Glomerular visceral epithelial cell (primary cell): Measurements from ENCODE around the gene SPOP.
A peak's percentile ranks its signal among the peaks of the same experiment; 100 is the strongest.
"Not testable (repeated sequence)": the region's sequence is repeated elsewhere in the genome, so short reads cannot be mapped to it uniquely, and the experiment has no call there.

Experiments used
- DNase-seq: peaks from one replicate; pipeline ENCODE4 v3.0.0-alpha.2; 2016; ENCODE audit errors: extremely low spot score

The SPOP gene

DNA sequence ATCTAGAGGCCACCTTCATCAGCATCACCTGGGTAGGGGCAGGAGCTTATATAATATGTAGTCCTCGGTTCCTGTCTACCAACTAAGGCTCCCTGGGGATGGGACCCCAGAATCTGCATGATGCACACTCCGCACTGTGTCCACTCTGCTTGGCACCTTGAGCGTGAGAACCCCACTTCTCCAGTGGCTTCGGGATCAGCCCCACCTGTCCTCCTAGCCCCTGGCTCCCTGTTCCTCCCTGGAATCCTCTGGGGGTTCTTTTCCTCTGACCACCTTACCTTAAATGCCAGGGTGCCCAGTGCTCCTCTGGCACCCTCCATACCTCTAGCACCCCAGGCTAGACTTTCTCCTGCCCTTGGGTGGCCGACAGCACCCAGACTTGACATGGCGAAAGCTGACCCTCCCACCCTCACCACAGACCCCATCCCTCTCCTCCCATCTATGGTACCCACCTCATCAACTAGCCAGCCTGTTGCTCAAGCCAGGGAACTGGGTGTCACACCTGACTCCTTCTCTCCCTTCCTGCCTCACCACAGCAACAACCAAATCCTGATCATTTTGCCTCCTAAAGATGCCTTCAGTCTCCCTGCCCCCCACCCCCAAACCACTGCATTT is 105.0 kb downstream of the SPOP start:
- DNase-seq, result no peak

DNA sequence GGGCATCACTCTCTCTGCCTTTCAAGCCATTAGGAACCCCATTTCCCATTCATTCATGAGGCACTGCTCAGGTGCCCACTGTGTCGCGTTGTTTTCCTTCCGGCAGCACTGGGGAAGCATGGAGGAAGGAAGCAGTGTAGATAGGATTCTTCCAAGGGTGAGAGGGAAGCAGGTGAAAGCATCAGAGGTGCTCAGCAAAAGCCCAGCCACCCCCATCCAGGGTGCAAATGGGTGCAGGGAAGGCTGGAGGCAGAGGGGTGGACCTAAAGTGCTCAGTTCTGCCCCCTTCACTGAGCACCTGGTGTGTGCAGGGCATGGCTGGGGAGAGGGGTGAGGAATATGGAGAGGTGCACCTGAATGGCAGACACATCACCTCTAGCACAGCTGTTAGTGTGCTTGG is 105.7 kb downstream of the SPOP start:
- no peak for DNase-seq

- no peak for DNase-seq
Observed at GRCh38 chr17:49571764-49572163, 106.1 kb downstream of the SPOP start.

DNA sequence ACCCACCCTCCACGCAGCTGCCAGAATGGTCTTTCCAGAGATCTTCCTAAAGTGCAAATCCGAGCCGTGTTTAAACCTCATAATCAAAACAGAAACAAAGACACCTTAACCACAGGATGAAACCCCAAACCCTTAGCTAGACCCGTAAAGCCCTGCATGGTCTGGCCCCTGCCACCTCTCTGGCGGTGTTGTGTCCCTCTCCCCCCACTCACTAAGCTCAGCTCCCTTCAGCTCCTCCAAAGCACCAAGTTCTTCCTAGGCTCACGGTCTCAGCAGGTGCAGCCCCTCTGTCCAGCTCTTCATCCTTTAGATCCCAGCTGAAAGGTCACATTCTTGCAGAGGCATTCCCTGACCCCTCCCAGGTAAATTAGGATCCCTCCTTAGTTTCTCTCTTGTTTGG is 106.6 kb downstream of the SPOP start:
- no peak for DNase-seq

- DNase-seq, result no peak
Observed at GRCh38 chr17:49570540-49571242, 107.2 kb downstream of the SPOP start.

- not testable (repeated sequence) for DNase-seq
Observed at GRCh38 chr17:49568695-49569047, 109.2 kb downstream of the SPOP start.

DNA sequence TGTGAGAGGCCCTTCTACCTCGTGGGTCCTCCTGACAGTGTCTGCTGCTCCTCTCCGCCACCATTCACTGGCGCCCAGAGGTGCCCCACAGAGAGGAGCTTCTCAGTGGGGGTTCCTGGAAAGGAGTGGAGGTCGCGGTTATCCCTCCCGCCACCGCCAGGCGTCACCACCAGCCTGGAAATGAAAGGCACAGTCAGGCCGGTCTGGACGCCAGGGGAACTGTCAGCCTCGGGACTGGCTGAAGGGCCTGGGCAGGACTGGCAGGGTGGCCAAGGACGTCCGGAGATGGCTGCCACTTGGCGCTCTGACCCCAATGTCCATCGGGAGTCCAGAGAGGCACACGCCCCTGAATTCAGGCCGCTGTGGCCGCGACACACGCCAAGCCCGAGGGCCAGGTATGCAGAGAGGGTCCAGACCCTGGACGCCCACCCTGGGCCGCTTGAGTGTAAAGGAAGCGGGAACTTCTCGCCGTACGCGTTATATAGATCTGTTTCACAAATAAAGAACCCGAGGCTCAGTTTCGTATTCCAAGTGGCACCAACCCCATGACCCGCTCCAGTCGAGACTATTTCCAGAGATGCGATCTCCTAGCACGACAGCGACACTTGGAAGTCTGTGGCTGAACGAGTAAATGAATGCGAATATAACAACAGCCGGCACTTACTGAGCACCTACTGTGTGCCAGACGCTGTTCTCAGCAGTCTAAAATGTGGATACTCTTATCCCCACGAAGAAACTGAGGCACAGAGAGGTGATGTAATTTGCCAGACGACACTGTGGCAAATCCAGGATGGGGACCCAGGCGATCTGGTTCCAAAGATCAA is 109.8 kb downstream of the SPOP start:
- DNase-seq, result peak; percentile 86

- no peak for DNase-seq
Observed at GRCh38 chr17:49567104-49567521, 110.8 kb downstream of the SPOP start.

DNA sequence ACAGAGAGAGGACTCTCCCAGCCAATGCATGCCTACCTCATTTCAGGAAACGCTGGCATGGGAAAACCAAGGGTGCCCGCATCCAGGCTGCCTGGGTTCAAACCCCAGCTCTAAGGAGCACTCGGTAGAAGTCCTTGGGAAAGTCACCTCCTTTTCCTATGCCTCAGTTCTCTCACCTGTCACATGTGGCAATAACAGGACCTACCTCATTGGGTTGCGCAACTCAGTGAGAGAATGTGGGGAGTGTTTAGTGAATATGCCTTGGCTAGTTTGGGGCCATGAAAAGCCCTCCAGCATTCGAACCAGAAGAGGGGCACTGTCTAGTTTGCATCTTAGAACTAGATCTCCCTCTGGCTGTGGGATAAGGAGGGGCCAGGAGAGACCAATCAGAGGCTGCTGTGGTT is 111.2 kb downstream of the SPOP start:
- no peak for DNase-seq

GRCh38 chr17:49565948-49566491 is 111.9 kb downstream of the SPOP start:
- no peak for DNase-seq

DNA sequence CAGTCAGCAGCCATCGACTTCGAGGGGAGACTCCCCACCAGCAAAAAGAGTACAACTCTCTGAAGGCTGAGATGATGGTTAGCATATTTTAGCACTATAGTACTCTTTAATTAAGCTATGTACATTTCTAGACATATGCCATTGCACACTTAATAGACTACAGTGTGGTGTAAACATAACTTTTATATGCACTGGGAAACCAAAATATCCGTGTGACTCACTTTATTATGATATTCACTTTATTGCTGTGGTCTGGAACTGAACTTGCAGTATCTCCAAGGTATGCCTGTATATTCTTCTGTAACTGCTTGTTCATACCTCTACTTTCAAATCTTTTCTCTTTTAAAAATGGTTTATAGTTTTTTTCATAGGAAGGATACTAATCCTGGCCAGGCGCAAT is 113.3 kb downstream of the SPOP start:
- DNase-seq, result no peak

DNA sequence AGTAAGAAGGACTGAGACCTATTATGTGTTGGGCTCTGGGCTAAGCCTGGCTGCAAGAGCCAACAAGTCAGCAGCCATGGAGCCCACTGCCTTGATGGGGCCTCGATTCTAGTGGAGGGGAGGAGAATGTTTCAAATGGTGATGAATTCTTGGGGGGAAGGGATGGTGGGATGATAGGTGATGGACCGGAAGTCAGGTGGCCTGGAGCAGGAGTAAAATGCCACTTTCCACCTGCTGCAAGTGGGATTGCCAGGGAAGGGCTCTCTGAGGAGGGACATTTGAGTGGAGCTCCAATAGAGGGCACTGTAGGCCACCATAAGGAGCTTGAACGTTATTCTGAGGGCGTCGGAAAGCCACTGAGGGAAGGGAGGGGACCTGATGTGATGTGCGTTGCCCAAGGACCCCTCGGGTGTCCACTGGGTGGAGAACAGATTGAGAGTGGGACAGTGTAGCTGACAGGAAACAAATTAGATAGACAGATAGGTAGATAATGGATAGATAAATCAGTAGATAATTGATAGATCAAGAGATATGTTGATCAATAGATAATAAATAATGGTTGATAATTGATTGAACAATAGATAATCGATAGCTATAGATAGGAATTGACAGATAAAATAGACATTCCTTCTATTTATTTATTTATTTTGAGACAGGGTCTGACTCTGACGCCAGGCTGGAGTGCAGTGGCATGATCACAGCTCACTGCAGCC is 120.4 kb downstream of the SPOP start:
- peak; percentile 56 for DNase-seq

DNA sequence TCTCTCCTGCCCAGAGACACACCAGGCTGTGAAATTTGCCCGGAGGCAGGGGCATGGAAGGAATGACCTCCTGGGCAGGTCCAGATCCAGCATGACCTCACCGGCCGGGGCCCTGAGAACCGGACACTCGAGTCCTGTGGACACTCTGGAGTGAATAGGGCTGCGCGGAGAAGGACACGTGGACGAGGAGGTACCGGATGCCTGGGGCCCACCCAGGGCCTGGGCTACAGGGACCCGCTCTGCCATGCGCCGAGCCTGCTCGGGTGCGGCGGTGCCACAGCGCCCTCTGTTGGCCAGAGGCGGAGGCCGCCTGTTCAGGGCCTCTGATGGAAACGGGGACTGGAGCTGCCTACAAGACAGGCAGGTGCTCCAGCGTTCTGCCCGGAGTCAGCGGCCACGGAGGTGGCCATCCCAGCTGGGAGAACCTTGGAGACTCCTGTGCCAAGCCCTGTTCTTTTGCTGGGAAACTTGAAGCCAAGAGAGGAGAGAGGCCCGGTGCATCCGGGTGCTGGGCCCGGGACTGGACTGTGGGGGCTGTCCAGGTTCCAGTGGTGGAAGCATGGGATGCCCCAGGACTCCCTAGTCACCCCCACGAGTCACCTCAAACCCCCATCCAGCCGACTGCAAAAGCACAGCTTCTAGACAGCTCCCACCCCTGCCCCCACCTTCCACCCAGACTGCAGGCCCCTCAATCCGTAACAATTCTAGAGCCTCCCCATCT is 121.5 kb downstream of the SPOP start:
- DNase-seq, result peak; percentile 80

DNA sequence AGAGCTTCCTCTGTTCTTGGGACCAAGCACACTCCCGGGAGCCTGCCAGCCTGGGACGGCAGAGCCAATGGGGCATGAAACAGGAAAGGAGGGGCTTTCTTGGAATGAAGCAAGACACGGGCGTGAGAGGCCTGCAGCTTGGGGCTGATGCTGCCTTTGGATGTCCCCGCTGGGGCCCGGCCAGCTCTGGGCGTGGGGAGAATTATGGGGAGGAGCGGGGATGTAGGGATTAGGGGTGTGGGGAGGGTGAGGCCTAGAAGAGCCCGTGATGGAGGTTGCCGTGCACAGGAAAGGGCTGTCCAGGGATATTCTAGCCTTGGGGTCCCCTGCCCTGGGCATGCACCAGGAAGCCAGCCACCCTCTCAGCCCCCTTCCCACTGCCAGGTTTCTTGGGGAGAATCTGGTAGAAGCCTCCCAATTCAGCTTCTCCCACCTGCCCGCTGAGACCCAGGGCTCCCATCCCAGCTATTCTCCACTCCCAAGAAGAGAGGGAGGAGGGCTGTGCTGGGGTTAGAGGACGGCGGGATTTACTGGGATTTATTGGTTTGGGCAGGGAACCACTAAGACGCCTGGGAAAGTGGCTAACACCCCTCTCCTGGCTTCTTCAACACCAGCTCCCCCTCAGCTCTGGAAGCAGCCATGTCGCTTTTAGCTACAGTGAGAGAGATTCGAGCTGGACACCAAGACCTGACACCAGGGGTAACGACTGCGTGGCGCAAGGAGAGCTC is 122.2 kb downstream of the SPOP start:
- DNase-seq, result peak; percentile 36

- no peak for DNase-seq
Observed at GRCh38 chr17:49554694-49555494, 123.0 kb downstream of the SPOP start.

DNA sequence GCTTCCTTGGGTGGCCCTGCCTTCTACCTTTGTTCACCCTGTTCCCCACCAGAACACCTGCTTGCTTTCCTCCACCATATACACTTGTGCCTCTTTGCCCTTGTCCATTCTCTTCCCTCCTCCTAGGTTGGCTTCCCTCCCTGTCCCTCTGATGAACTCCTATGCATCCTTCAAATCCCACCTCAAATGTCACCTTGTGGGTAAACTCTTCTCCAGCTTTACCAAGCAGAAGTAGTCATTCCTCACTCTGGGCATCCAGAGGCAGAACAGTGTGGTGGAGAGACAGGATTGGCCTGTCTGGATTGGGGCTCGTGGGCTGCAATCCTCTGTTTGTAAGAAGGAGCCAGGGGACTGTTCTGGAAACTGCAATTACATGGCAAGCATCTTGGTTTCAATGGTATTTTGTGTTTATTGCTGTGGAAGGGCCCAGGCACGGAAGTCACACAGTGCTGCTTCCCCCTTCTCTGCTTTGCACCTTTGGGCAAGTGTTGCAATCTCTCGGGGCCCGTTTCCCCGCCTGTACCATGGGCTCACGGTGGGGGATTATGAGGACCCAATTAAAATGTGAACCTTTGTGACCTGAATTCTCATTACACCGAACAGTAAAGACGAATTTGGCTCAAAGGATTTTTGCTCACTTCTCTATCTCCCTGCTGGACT is 124.1 kb downstream of the SPOP start:
- no peak for DNase-seq

DNA sequence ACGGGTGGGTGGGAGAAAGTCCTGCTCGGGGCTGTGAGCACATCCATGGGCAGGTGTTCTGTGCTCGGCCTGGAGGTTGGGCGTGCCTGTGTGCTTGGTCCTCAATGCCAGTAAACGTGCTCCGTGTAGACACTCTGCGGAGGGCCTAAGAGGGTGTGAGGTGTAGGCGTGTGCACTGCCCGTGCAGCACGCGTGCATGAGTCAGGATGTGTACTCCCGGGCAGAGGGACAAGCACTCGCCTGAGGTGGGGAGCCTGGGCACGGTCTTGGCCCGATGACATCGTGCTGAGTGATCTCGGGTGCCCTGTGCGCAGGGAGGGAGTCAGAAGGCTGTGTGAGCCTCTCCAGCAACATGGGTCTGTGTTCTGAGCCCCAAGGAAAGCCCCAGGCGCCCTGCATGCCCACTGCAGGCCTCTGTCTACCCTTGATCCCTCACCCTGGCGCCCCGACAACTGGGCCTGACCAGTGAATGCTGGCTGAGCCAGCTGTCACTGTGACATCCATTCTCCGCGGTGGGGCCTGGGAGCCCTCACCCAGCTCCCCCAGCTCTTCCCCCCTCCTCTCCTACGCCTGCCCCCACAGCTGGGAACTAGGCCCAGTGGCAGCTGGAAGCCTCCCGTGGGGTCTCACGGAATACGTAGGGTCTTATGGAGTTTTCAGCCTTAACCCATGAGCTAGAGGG is 125.7 kb downstream of the SPOP start:
- no peak for DNase-seq

GRCh38 chr17:49551221-49552069 is 126.5 kb downstream of the SPOP start:
- DNase-seq, result no peak
